ENCODE results near the gene SLC6A14. TPM values are rescaled to one million over a fixed set of nuclear protein-coding genes. Genes with fewer than 3 reads are reported as not detected.

SLC6A14 gene
- total and polyA plus RNA-seq, 2 donors from 2014 or later = not detected

- TF ChIP-seq CTCF (IDR thresholded peaks at IDR 0.05; ENCODE audit: borderline replicate concordance, extremely low read depth, insufficient read depth) = no peak
- H3K36me3 ChIP-seq (ENCODE audit: control insufficient read depth in 2 of 3, insufficient read depth in 3 of 3, low read length in 3 of 3) = no peaks in the 10 kb centered on the region
- no peaks in the 10 kb centered on the region for H3K27me3 ChIP-seq (ENCODE audit: control insufficient read depth, insufficient read depth, low read length)
- no peaks in the 10 kb centered on the region for H3K9me3 ChIP-seq (ENCODE audit: control insufficient read depth in 2 of 3, insufficient read depth in 1 of 3, low read length in 3 of 3)
- DNase-seq (no peak), FAIRE-seq (no peak)
- no peak overlapping the region for H3K4me3 ChIP-seq (ENCODE audit: low read length in 3 of 3)
- H3K27ac ChIP-seq (ENCODE audit: low read depth in 2 of 2, low read length in 2 of 2) = no peak overlapping the region
- no peaks in the 10 kb centered on the region for H3K4me1 ChIP-seq (ENCODE audit: control insufficient read depth in 2 of 3, insufficient read depth in 2 of 3, low read depth in 1 of 3, low read length in 3 of 3)
- intact Hi-C loops (cut with DNase I) = no loop called here
- H3K9ac ChIP-seq (ENCODE audit: low read length in 3 of 3) = no peak overlapping the region
These were observed 8.4 kb upstream of the SLC6A14 start for GRCh38 chrX:116427978-116428377.

DNA sequence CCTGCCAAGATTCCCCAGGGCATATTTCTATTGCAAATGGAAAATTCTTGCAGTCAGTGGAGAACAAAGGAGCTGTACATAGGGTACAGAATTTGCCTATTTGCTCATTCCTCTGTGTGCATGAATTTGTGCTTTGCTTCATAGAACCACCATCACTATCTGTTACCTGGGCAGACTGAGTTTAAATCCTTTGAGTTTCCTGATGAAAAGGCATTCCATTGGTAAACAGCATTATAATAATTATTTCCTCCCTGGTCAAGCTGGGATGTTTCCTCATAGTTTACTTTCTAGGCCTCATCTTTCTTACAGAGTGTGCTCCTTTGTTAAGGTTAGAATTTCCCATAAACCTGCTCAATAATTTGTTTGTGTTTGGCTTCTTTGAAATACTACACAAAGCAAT lies 809 bp upstream of the SLC6A14 start:
- intact Hi-C loops (cut with DNase I) = no loop called here
- FAIRE-seq (no peak), DNase-seq (no peak)
- H3K27me3 ChIP-seq (ENCODE audit: control insufficient read depth, insufficient read depth, low read length) = no peaks in the 10 kb centered on the region
- no peak overlapping the region for H3K4me3 ChIP-seq (ENCODE audit: low read length in 3 of 3)
- H3K9me3 ChIP-seq (ENCODE audit: control insufficient read depth in 2 of 3, insufficient read depth in 1 of 3, low read length in 3 of 3) = no peaks in the 10 kb centered on the region
- H3K4me1 ChIP-seq (ENCODE audit: control insufficient read depth in 2 of 3, insufficient read depth in 2 of 3, low read depth in 1 of 3, low read length in 3 of 3) = no peaks in the 10 kb centered on the region
- no peak for TF ChIP-seq CTCF (IDR thresholded peaks at IDR 0.05; ENCODE audit: borderline replicate concordance, extremely low read depth, insufficient read depth)
- no peak overlapping the region for H3K27ac ChIP-seq (ENCODE audit: low read depth in 2 of 2, low read length in 2 of 2)
- no peaks in the 10 kb centered on the region for H3K36me3 ChIP-seq (ENCODE audit: control insufficient read depth in 2 of 3, insufficient read depth in 3 of 3, low read length in 3 of 3)
- H3K9ac ChIP-seq (ENCODE audit: low read length in 3 of 3) = no peak overlapping the region

DNA sequence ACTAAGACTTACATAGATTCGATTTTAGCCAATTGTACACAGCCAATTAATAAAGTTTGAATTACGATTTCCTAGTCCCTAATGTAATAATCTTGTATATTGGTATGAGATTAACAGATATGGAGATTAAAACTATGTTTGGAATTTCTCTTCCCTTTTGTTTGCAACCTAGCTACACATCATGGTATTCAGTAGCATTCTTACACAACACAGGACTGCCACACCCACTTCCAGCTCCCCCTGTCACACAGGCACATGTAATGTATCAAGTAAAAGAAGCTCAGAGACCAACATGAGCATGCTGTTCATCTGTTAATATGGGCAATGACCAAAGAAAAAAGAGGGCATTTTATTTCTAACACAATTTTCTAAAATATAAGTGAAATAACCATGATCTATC lies 12.8 kb downstream of the SLC6A14 start:
- DNase-seq = no peak
- Histone ChIP-seq H3K27ac (ENCODE audit: low read depth in 2 of 2, low read length in 2 of 2) (no peak overlapping the region), H3K36me3 (ENCODE audit: control insufficient read depth in 2 of 3, insufficient read depth in 3 of 3, low read length in 3 of 3) (no peaks in the 10 kb centered on the region), H3K27me3 (ENCODE audit: control insufficient read depth, insufficient read depth, low read length) (no peaks in the 10 kb centered on the region), H3K4me3 (ENCODE audit: low read length in 3 of 3) (no peak overlapping the region), H3K9me3 (ENCODE audit: control insufficient read depth in 2 of 3, insufficient read depth in 1 of 3, low read length in 3 of 3) (no peaks in the 10 kb centered on the region), H3K4me1 (ENCODE audit: control insufficient read depth in 2 of 3, insufficient read depth in 2 of 3, low read depth in 1 of 3, low read length in 3 of 3) (no peaks in the 10 kb centered on the region), H3K9ac (ENCODE audit: low read length in 3 of 3) (no peak overlapping the region)
- TF ChIP-seq CTCF (IDR thresholded peaks at IDR 0.05; ENCODE audit: borderline replicate concordance, extremely low read depth, insufficient read depth) = no peak
- intact Hi-C loops (cut with DNase I) = no loop called here
- no peak for FAIRE-seq

- no peaks in the 10 kb centered on the region for H3K36me3 ChIP-seq (ENCODE audit: control insufficient read depth in 2 of 3, insufficient read depth in 3 of 3, low read length in 3 of 3)
- FAIRE-seq = no peak
- TF ChIP-seq CTCF (IDR thresholded peaks at IDR 0.05; ENCODE audit: borderline replicate concordance, extremely low read depth, insufficient read depth) = no peak
- no peak within 1 kb of the TSS for H3K9ac ChIP-seq (ENCODE audit: low read length in 3 of 3)
- no peaks in the 10 kb centered on the region for H3K27me3 ChIP-seq (ENCODE audit: control insufficient read depth, insufficient read depth, low read length)
- H3K9me3 ChIP-seq (ENCODE audit: control insufficient read depth in 2 of 3, insufficient read depth in 1 of 3, low read length in 3 of 3) = no peaks in the 10 kb centered on the region
- no peak within 1 kb of the TSS for H3K4me3 ChIP-seq (ENCODE audit: low read length in 3 of 3)
- no peaks in the 10 kb centered on the region for H3K4me1 ChIP-seq (ENCODE audit: control insufficient read depth in 2 of 3, insufficient read depth in 2 of 3, low read depth in 1 of 3, low read length in 3 of 3)
- no peak within 1 kb of the TSS for H3K27ac ChIP-seq (ENCODE audit: low read depth in 2 of 2, low read length in 2 of 2)
- intact Hi-C loops (cut with DNase I) = no loop called here
- DNase-seq = no peak
These were observed 26.4 kb downstream of the SLC6A14 start, which contains the start of gene CT83 for GRCh38 chrX:116462822-116463221. Gene CT83 (minus strand): TSS chrX:116462976. CDS start chrX:116462856, 120 bp downstream.

Measured in kidney (tissue), 14 donors.